ENCODE data around the gene GABBR2.

The GABBR2 gene

DNA sequence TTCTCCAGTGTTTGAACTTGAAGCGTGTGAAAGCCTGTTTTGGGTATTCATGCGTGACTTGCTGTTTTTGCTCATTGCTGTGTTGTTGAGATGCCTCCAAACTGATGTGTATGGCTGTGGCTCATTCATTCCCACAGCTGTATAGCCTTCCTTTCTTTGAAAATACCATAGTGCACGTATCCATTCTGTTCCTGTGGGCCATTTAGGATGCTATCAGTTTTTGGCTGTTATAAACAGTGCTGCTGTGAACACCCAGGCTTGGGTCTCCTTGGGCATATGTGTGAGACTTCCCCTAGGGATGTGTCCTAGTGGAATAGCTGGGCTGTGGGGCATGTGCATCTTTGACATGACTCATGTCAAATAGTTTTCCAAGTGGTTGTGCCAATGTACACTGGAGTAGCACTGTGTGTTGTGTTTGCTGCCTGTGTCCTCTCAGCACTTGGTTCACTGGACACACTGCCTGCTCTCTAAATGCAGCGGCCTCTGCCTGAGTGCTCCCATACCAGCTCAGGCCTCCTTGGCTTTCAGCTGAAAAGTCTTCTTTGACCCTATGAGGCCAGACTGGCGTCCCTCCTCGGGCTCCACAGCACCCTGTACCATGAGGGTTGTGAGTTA lies 350.7 kb downstream of the GABBR2 start:
- Histone ChIP-seq H3K27ac (no peak overlapping the region), H2AFZ (no peak overlapping the region), H3K4me3 (ENCODE audit: low read depth, low read length) (no peak overlapping the region), H3K4me1 (no peaks in the 10 kb centered on the region), H3K4me2 (ENCODE audit: low read length) (no peak overlapping the region), H3K36me3 (ENCODE audit: control insufficient read depth, insufficient read depth, low read length) (no peaks in the 10 kb centered on the region), H3K27me3 (ENCODE audit: control insufficient read depth, insufficient read depth, low read length) (no peaks in the 10 kb centered on the region), H3K9ac (no peak overlapping the region), H3K9me3 (ENCODE audit: control insufficient read depth, low read length) (no peaks in the 10 kb centered on the region), H3K79me2 (no peaks in the 10 kb centered on the region)
- no peak for TF ChIP-seq CTCF (IDR thresholded peaks at IDR 0.05)

DNA sequence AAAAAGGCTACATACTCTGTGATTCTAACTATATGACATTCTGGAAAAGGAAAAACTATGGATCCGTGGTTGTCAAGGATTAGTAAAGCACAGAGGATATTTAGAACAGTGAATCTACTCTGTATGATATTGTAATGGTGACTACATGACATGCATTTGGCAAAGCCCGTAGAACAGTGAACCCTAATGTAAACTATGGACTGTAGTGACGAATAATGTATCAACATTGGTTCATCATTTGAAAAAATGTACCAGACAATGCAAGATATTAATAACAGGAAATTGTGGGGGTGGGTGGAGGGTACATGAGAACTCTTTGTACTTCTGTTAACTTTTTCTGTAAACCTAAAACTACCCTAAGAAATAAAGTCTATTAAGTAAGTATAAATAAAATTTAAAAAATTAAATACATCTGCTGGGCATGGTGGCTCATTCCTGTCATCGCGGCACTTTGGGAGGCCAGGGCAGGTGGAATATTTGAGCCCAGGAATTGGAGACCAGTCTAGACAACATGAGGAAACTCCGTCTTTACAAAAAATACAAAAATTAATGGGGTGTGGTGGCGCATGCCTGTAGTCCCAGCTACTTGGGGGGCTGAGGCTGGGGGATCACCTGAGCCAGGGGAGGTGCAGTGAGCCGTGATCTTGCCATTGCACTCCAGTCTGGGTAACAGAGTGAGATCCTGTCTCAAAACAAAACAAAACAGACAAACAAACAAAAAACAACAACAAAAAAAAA lies 351.6 kb downstream of the GABBR2 start:
- Histone ChIP-seq H3K27ac (no peak overlapping the region), H3K4me1 (no peaks in the 10 kb centered on the region), H3K27me3 (ENCODE audit: control insufficient read depth, insufficient read depth, low read length) (no peaks in the 10 kb centered on the region), H3K9ac (no peak overlapping the region), H3K79me2 (no peaks in the 10 kb centered on the region), H3K4me2 (ENCODE audit: low read length) (no peak overlapping the region), H3K9me3 (ENCODE audit: control insufficient read depth, low read length) (no peaks in the 10 kb centered on the region), H2AFZ (no peak overlapping the region), H3K4me3 (ENCODE audit: low read depth, low read length) (no peak overlapping the region), H3K36me3 (ENCODE audit: control insufficient read depth, insufficient read depth, low read length) (no peaks in the 10 kb centered on the region)
- no peak for TF ChIP-seq CTCF (IDR thresholded peaks at IDR 0.05)

DNA sequence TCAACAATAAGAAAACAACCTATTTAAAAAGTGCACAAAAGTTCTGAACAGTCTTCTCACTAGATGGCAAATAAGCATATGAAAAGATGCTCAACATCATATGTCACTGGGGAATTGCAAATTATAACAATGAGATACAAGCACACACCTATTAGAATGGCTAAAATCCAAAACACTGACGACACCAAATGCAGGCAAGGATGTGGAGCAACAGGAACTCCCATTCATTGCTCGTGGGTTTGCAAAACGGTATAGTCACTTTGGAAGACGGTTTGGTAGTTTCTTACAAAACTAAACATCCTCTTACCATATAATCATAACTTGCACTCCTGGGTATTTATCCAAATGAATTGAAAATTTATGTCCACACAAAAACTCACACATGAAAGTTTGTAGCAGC lies 352.4 kb downstream of the GABBR2 start:
- Histone ChIP-seq H2AFZ (no peak overlapping the region), H3K4me1 (no peaks in the 10 kb centered on the region), H3K27me3 (ENCODE audit: control insufficient read depth, insufficient read depth, low read length) (no peaks in the 10 kb centered on the region), H3K27ac (no peak overlapping the region), H3K4me3 (ENCODE audit: low read depth, low read length) (no peak overlapping the region), H3K9me3 (ENCODE audit: control insufficient read depth, low read length) (peaks cover under 1% of the 10 kb centered on the region), H3K79me2 (no peaks in the 10 kb centered on the region), H3K9ac (no peak overlapping the region), H3K4me2 (ENCODE audit: low read length) (no peak overlapping the region), H3K36me3 (ENCODE audit: control insufficient read depth, insufficient read depth, low read length) (no peaks in the 10 kb centered on the region)
- TF ChIP-seq CTCF (IDR thresholded peaks at IDR 0.05), result no peak

GRCh38 chr9:98351370-98351769 lies 357.4 kb downstream of the GABBR2 start:
- peaks cover 3% of the 10 kb centered on the region for H3K9me3 ChIP-seq (ENCODE audit: control insufficient read depth, low read length)
- H3K4me2 ChIP-seq (ENCODE audit: low read length), result no peak overlapping the region
- H3K9ac ChIP-seq, result no peak overlapping the region
- H3K27me3 ChIP-seq (ENCODE audit: control insufficient read depth, insufficient read depth, low read length), result no peaks in the 10 kb centered on the region
- no peak overlapping the region for H3K4me3 ChIP-seq (ENCODE audit: low read depth, low read length)
- H3K79me2 ChIP-seq, result no peaks in the 10 kb centered on the region
- H3K27ac ChIP-seq, result no peak overlapping the region
- H2AFZ ChIP-seq, result no peak overlapping the region
- H3K4me1 ChIP-seq, result no peaks in the 10 kb centered on the region
- H3K36me3 ChIP-seq (ENCODE audit: control insufficient read depth, insufficient read depth, low read length), result no peaks in the 10 kb centered on the region
- TF ChIP-seq CTCF (IDR thresholded peaks at IDR 0.05), result no peak

- H3K27ac ChIP-seq, result no peak overlapping the region
- H3K9ac ChIP-seq, result no peak overlapping the region
- H3K4me1 ChIP-seq, result no peaks in the 10 kb centered on the region
- TF ChIP-seq CTCF (IDR thresholded peaks at IDR 0.05), result no peak
- no peak overlapping the region for H3K4me3 ChIP-seq (ENCODE audit: low read depth, low read length)
- H3K9me3 ChIP-seq (ENCODE audit: control insufficient read depth, low read length), result peaks cover 3% of the 10 kb centered on the region
- H3K79me2 ChIP-seq, result no peaks in the 10 kb centered on the region
- no peak overlapping the region for H2AFZ ChIP-seq
- no peak overlapping the region for H3K4me2 ChIP-seq (ENCODE audit: low read length)
- H3K27me3 ChIP-seq (ENCODE audit: control insufficient read depth, insufficient read depth, low read length), result no peaks in the 10 kb centered on the region
- no peaks in the 10 kb centered on the region for H3K36me3 ChIP-seq (ENCODE audit: control insufficient read depth, insufficient read depth, low read length)
Observed at GRCh38 chr9:98347642-98348041, 361.1 kb downstream of the GABBR2 start.
